ENCODE data around the gene BDKRB1.
A peak's percentile ranks its signal among the peaks of the same experiment; 100 is the strongest.

The BDKRB1 gene

DNA sequence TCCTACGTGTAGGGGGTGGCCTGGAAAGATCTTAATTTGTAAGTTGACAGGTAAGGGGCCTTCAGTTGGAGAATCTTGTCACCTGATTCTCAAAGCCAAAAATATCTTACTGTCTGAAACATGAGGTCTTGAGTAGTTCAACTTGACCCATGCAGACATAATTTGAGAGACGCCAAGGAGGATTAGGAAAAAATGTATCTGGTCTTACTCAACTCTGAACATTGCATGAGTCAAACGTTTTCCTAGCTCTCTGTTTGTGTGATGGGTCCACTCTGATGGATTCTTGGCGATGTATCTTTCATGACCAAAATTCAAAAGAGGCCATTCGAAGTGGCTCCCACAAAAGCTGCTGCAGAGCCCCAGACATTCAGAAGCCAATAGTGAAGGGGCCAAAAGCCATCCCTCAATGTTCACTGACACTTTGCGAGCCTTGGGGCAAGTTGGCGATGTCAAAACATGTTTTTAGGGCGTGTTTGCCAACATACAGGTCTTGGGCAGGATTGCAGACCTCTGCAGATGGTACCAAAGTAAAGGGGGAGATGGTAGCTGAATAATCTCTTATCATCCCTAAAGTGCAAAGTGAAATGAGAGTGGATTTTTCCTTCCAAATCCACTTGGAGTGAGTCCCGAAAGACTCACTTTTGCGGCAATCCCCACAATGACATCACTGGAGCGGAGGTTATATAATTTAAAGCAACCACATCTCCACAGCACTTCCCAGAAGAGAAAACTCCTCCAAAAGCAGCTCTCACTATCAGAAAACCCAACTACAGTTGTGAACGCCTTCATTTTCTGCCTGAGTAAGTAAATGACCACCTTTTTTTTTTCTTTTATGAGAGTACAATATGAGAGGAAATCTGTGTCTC, at the start of gene BDKRB1:
Gene BDKRB1 (plus strand): TSS at position 710 of the 866 bp plus-strand sequence. CDS start 7,473 bp downstream, outside the sequence.
- no peak for DNase-seq

GRCh38 chr14:96206461-96206860, 49.5 kb upstream of the BDKRB1 start:
- DNase-seq: no peak

- DNase-seq: no peak
Measured at GRCh38 chr14:96207686-96208085, 48.3 kb upstream of the BDKRB1 start.

DNA sequence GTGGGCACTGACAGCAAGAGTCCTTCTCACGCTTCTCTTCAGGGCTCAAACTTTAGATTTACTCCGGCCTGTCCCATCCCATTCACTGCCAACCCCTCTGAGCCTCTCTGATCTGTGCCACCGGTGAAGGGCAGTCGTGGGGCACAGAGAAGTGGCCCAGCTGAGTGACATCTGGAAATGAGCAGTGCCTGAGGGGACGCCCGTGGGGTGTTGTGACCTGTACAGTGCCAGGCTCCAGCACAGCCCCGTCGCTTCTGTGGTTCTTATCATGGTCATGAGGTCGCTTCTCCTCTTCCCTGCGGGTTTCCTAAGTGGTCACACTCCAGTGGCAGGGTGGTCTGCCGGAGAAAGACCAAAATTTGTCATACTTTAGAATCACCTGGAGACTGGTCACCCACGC, 47.3 kb upstream of the BDKRB1 start:
- DNase-seq: no peak

DNA sequence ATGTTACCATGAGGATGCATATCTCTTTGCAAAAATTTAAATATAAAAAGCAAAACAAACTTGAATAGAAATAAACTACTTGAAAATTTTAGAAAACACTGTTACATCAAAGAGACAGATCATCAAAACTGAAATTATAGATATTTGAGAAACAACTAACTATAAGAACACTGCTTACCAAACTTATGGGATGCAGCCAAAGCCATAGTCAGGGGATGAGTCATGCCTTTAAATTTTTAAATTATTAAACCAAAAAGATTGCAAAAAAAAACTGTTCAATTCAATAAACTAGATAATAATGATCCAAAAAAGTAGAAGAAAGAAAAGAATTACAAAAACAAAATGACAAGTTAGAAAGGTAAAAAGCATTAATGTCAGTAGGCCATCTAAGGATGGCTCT, 43.9 kb upstream of the BDKRB1 start:
- DNase-seq: no peak

GRCh38 chr14:96212896-96213295, 43.1 kb upstream of the BDKRB1 start:
- DNase-seq: no peak

- DNase-seq: no peak
Measured at GRCh38 chr14:96213871-96214465, 42.0 kb upstream of the BDKRB1 start.

DNA sequence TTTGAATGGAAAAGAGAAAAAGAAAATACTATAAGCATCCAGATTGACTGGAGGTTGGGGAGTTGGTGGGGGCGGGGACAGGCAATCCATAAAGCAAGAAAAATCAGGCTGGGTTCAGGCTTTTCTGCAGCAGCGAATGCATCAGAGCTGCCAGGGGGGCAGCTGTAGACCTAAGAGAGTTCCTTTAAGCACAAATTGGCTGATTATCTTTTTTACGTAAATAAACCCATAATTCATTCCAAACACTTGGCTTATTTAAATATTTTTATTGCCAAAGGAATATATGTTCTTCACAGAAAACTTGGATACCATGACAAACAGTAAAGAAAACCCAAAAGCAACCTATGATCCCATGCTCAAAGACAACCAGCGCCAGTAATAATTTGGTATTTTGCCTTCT, 41.2 kb upstream of the BDKRB1 start:
- DNase-seq: no peak

- DNase-seq: no peak
Measured at GRCh38 chr14:96215452-96216244, 40.4 kb upstream of the BDKRB1 start.

DNA sequence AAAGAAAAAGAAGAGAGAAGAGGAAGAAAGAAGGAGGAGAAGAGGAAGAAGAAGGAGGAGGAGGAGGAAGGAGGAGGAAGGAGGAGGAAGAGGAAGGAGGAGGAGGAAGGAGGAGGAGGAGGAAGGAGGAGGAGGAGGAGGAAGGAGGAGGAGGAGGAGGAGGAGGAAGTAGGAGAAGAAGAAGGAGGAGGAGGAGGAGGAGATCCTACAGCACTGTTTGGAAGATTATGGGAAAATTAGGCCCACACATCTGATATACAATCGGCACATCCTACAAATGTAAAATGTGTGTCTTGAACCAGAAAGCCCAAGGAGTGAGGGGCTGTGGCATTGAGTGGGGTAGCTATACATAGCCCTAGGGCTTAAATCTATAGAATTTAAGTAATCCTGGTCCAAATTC, 39.4 kb upstream of the BDKRB1 start:
- DNase-seq: no peak

DNA sequence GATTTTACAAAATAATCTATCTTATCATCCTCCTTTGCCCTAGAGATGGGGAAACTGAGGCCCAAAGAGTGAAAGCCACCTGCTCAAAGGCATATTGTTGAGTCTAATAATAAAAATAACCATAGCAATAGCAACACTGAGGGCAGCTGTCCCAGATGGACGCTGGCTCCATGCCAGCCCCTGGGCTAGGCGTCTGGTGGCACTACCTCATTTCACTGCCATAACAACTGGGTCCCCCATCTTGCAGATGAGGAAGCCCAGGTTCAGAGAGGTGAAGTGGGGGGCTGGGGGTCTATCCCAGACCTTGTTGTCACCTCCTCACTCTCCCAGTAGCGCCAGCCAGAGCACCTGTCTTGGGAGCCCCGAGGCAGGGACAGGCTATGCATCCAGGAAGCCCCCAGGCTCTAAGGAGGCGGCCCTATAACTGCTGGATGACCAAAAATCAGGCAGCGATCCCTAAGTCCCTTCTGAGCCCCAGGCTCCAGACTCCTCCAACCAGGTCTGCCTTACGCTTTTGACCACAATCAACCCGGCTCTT, 38.6 kb upstream of the BDKRB1 start:
- DNase-seq: no peak

- DNase-seq: no peak
Measured at GRCh38 chr14:96221109-96221650, 34.8 kb upstream of the BDKRB1 start.

DNA sequence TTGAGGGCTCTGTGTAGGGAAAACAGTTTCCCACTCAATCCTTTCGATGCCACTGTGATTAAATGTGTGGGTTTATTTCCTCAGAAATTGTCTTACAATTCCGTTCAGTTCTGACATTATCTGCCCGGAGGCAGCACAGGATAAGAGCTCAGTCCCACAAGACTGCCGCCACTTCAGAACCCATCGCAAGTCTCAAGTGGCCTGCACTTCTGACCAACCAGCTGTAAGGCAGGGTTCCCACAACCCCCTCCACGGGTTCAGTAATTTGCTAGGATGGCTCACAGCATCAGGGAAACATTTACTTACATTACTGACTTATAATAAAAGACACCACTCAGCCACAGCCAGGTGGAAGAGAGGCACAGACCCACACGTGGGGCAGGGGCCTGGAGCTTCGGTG, 34.2 kb upstream of the BDKRB1 start:
- DNase-seq: no peak

DNA sequence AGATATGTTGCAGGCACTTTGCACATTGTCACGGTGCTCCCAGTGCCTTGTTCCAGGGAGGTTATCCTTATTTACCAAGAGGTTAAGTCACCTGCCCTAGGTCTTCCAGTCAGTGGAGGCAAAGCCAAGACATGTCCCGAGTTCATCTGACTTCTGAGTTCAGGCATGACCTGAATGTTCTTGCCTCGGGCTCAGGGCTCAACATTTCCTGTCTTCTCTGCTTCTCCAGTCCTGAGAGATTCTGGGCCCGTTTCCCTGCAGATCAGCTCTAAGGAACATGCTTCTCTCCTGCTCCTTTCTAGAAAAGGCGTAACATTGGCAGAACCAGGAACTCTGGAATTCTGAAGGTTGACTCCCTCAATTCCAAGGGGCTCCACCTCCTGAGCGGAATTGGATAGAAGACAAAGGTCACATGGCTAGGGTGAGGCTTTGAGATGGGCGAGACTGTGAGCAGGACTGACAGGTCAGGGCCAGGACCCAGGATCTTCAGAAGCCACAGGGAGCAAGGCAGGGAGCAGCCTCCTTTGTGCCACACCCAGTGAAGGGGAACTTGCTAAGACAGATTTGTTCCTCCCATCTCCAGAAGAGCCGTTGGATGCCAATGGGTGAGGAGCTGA, 31.4 kb upstream of the BDKRB1 start:
- no peak for DNase-seq

DNA sequence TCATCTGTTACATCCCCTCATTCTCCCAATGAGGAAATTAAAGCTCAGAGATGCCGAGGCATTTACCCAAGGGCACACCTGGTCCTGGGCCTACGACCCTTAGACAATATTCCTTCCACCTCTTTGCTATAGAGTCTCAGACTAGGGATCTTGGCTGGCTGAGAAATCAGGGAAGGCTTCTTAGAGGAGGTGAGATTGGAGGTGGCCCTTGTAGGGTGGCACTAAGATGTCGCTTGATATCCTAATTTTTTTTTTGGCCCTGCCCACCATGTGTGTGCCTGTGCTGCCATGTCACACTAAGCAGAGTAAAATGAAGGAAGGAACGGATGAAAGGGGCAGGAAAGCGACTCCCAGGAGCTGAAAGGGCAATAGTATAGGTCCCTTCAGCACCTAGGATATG, 30.8 kb upstream of the BDKRB1 start:
- no peak for DNase-seq

DNA sequence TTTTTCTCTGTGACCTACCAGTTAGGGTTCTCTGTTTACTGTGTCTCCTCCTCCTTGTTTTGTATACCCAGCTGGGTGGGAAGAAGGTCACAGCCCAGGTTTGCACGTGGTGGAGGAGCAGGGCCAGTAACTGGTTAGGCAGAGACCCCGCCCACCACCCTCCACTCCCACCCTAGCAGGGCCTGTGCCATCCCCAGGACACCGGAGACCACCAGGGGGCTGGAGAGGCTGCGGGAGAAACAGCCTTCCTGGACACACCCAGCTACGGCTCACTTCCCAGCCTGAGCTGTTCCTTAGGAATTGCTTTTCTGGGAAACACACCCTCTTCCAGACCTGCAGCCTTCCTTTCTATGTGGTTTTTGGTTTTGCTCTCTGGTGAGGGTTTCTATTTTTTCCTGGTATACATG, 30.3 kb upstream of the BDKRB1 start:
- peak; percentile 7 for DNase-seq

- no peak for DNase-seq
Measured at GRCh38 chr14:96227428-96227827, 28.6 kb upstream of the BDKRB1 start.

DNA sequence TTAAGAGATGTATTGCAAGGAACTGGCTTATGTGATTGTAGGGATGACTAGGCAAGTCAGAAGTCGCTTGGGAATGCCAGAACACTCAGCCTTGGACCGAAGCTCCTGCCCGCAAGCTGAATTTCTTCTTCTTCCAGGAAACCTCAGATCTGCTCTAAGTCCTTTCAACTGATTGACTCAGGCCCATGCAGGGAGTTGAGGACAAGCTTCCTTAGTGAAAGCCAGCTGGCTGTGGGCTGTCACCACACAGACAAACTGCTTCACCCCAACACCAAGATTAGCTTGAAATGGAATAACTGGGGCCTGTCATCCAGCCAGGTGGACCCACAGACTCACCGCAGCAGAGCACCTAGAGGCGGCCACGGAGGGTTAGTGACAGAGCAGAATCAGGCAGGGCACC, 26.7 kb upstream of the BDKRB1 start:
- no peak for DNase-seq

DNA sequence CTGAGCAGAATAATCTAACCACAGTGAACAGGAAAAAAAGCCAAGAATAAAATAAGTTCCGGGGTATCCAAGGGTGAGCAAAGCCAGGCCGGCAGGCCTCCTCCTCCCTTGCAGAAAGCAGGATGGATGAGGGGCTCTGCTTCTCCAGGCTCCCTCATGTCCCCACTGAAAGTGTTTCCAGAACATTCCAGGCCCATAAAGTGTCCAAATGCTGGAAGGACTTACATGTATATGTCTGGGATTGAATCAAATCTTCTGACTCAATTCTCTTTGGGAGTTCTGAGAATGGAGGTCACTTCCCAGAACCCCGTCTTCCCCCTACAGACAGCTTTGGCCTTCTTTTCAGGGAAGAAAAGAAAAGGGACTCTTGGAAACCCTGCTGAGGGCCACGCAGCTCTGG, 25.0 kb upstream of the BDKRB1 start:
- DNase-seq: no peak

- no peak for DNase-seq
Measured at GRCh38 chr14:96231526-96232130, 24.4 kb upstream of the BDKRB1 start.

- no peak for DNase-seq
Measured at GRCh38 chr14:96232506-96232905, 23.5 kb upstream of the BDKRB1 start.

- DNase-seq: no peak
Measured at GRCh38 chr14:96233661-96234060, 22.3 kb upstream of the BDKRB1 start.
